IPS-20b (cell line): ENCODE results near the gene PARP12.

Experiments used
- H3K27ac ChIP-seq: one replicate; pipeline ENCODE4 v1.5.1; 2013; ENCODE audit warnings: low read length
- H3K27me3 ChIP-seq: 2 replicates; pipeline ENCODE4 v1.6.1; 2013; ENCODE audit warnings: mild to moderate bottlenecking, low read length, inconsistent platforms; ENCODE audit not compliant: insufficient read depth
- H3K36me3 ChIP-seq: 2 replicates; pipeline ENCODE4 v1.6.1; 2013; ENCODE audit warnings: low read depth, mild to moderate bottlenecking, inconsistent platforms, low read length, moderate library complexity; ENCODE audit not compliant: insufficient read depth
- H3K4me1 ChIP-seq: 2 replicates; pipeline ENCODE4 v1.6.1; 2013; ENCODE audit warnings: mild to moderate bottlenecking, control low read depth, inconsistent platforms, low read length, moderate library complexity; ENCODE audit not compliant: insufficient read depth
- H3K4me3 ChIP-seq: 2 replicates; pipeline ENCODE4 v1.5.1; 2013; ENCODE audit warnings: mild to moderate bottlenecking, low read length, inconsistent platforms
- H3K9ac ChIP-seq: 2 replicates; pipeline ENCODE4 v1.6.1; 2013; ENCODE audit warnings: low read depth, mild to moderate bottlenecking, inconsistent platforms, low read length, moderate library complexity
- H3K9me3 ChIP-seq: 2 replicates; pipeline ENCODE4 v1.6.1; 2013; ENCODE audit warnings: mild to moderate bottlenecking, low read depth, low read length, inconsistent platforms; ENCODE audit not compliant: insufficient read depth

PARP12 gene

DNA sequence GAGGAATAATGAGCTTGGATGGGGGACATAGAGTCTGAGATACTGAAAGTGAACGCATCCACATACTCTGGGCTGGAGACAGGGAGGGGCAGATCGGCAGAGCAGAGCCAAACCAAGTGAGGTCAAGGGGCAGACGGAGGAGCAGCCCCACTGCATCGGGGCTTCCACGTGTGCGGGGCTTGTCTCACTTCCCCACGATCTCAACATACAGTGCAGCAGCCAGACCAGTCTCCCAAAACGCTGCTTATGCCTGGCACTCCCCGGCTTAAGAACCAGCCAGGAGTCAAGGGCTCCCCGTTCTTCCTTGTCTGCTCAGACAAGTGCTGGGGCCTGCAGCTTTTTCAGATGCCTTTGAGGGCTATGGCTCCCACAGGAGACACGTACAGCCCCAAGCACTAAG lies 43.6 kb downstream of the PARP12 start:
- no peaks in the 10 kb centered on the region for H3K9me3 ChIP-seq
- no peaks in the 10 kb centered on the region for H3K36me3 ChIP-seq
- H3K4me1 ChIP-seq = no peaks in the 10 kb centered on the region
- no peak overlapping the region for H3K27ac ChIP-seq
- no peak overlapping the region for H3K4me3 ChIP-seq
- no peaks in the 10 kb centered on the region for H3K27me3 ChIP-seq
- no peak overlapping the region for H3K9ac ChIP-seq

DNA sequence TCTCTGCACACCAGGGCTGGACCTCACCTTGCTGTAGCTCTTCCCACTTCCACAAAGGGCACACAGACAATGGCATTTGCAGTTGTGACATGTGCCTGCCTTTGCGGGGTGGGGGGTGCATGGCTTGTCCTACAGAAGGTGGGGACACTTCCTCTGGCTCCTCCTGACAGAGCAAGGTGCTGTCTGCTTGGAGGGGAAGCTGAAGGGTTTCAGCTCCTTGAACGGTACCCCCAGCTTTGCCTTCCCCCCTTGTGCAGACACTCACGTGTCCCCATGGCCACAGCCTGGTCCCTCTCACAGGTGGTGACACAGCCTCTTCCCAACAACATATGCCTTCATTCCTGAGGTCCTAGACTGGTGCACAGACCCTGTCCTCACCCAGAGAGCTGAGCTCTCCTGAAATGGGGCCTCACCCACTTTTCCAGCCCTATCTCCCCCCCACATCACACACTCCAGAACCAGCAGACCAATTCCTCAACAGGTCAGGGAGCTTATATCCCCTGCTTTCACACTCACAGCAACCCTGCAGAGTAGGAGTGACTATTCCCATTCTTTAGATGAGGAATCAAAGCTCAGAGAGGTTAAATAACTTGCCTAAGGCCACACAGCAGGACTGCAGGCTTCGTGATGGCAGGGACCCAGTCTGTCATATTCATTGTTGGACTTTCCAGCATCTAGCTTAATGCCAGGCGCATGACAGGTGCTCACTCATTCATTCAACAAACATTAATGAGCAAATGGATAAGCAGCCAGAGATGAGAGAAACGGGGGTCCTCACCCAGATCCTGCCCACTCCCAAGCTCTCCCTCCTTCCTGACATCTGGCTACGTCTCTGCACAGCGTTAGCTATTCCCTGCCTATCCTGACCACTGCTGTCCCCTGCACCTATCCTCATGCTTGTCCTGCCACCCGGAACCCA lies 44.4 kb downstream of the PARP12 start:
- H3K9ac ChIP-seq = no peak overlapping the region
- no peaks in the 10 kb centered on the region for H3K36me3 ChIP-seq
- H3K27me3 ChIP-seq = no peaks in the 10 kb centered on the region
- no peak overlapping the region for H3K27ac ChIP-seq
- no peak overlapping the region for H3K4me3 ChIP-seq
- no peaks in the 10 kb centered on the region for H3K4me1 ChIP-seq
- H3K9me3 ChIP-seq = no peaks in the 10 kb centered on the region

DNA sequence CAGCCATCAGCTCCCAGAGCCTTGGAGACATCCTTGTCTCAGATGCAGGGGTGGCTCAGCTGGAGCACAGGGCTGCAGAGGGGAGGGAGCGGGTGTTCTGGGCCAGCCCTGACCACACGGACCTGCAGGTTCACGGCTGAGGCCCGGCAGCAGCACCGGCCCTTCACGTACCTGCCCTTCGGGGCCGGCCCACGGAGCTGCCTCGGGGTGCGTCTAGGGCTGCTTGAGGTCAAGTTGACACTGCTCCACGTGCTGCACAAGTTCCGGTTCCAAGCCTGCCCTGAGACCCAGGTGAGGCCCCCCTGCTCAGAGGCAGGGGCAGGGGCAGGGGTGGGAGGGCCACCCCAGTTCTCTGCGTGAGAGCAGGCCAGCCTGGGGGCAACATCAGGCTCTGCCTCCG lies 45.2 kb downstream of the PARP12 start:
- Histone ChIP-seq H3K9ac (no peak overlapping the region), H3K4me1 (no peaks in the 10 kb centered on the region), H3K27me3 (no peaks in the 10 kb centered on the region), H3K9me3 (no peaks in the 10 kb centered on the region), H3K4me3 (no peak overlapping the region), H3K27ac (no peak overlapping the region), H3K36me3 (no peaks in the 10 kb centered on the region)

DNA sequence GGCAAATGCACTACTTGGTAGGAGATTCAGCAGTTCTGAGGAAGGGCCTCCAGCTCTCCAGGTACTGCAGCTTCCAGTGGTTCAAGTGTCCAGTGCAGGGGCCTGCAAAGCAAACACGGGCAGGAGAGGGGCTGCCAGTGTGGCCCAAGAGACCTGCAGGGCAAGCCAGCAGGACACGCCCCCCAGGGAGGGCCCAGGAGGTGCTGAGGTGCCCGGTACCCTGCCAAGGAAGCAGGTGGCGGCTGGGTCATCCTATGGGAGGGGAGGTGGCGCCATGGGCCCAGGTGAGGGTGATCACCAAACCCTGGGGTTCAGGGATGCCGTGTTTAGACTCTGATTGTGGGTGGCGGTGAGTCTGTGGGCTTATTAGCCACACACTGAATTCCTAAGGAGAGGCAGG lies 45.7 kb downstream of the PARP12 start:
- Histone ChIP-seq H3K27me3 (no peaks in the 10 kb centered on the region), H3K36me3 (no peaks in the 10 kb centered on the region), H3K9me3 (no peaks in the 10 kb centered on the region), H3K9ac (no peak overlapping the region), H3K4me1 (no peaks in the 10 kb centered on the region), H3K27ac (no peak overlapping the region), H3K4me3 (no peak overlapping the region)

DNA sequence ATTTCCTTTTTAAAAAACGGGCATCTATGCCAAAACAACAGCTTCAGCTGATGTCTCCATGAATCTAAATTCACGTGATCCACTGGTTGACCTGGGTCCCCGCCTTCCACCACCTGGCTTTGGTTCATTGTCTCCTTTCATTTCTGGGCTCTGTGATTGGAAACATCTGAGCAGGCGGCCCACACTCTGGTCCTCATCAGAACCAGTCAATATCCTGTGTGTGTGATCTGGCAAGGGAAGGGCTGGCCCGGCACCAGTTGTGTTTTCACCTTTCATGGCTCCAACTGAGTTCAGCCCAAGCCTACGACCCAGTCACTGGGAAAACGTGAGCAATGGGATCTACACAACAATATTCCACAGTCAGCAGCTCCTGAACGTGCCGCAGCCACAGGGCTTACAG lies 46.2 kb downstream of the PARP12 start:
- H3K4me1 ChIP-seq = no peaks in the 10 kb centered on the region
- H3K27ac ChIP-seq = no peak overlapping the region
- H3K4me3 ChIP-seq = no peak overlapping the region
- H3K9ac ChIP-seq = no peak overlapping the region
- no peaks in the 10 kb centered on the region for H3K9me3 ChIP-seq
- no peaks in the 10 kb centered on the region for H3K27me3 ChIP-seq
- no peaks in the 10 kb centered on the region for H3K36me3 ChIP-seq

DNA sequence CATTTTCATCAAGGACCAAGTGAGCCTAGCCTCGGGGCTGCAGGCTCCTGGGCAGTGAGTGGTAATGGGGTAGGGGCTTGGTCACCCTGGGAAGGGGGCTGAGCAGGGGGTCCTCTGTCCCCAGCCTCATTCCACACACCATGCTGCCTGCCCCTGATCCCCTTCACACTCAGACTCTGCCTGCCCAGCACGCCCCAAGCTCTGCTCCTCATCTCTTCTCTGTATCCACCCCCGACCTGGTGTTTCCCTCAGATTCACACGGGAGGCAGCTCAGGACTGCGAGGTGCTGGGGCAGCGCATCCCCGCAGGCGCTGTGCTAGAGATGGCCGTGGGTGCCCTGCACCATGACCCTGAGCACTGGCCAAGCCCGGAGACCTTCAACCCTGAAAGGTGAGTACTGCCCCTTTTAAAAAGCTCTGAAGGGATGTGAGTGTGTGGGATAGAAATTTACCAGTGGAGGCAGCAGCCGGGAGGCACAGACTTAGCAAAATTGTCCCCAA lies 47.2 kb downstream of the PARP12 start:
- Histone ChIP-seq H3K9ac (no peak overlapping the region), H3K4me3 (no peak overlapping the region), H3K4me1 (no peaks in the 10 kb centered on the region; the same call in 1 of the 2 replicates), H3K27me3 (no peaks in the 10 kb centered on the region), H3K9me3 (no peaks in the 10 kb centered on the region), H3K36me3 (no peaks in the 10 kb centered on the region), H3K27ac (no peak overlapping the region)

DNA sequence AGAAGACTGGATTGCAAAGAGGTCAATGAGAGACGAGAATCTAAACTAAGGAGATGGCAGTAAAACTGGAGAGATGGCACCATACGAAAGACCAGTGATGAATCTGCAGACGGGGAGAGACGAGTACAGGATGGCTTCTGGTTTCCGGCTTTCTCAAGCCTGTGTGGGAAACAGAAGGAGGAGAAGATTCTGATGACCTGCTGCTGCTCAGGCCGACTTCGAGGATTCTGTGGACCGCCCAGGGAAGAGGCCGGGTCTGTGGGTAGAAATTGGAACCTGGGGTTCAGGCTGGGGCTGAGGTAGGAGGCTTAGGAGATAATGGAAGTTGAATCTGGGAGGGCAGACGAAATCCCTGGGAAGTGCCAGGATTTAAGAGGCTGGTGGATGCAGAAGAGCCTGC lies 48.6 kb downstream of the PARP12 start:
- no peak overlapping the region for H3K9ac ChIP-seq
- no peaks in the 10 kb centered on the region for H3K9me3 ChIP-seq
- H3K4me3 ChIP-seq = no peak overlapping the region
- H3K27me3 ChIP-seq = no peaks in the 10 kb centered on the region
- peaks cover 2% of the 10 kb centered on the region; the same call in 1 of the 2 replicates for H3K4me1 ChIP-seq
- no peaks in the 10 kb centered on the region for H3K36me3 ChIP-seq
- H3K27ac ChIP-seq = no peak overlapping the region

DNA sequence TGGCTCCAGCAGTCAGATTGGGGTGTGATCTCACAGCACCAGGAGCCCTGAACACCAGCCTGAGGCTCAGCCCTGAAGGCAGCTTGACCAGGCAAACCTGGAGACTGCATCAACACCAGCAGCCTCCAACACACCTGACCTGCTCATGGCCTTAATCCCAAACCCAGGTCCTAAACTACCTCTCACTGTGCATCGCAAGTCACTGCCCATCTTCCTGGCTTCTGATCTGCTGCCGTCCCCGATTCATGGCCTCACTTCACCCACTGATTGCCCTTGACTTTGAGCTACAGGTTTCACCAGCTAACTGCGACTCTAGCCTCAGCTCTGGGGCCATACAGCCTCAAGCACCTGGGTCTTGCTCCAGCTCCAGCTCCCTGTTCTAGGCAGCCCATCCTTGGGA lies 49.1 kb downstream of the PARP12 start:
- no peaks in the 10 kb centered on the region for H3K27me3 ChIP-seq
- no peak overlapping the region for H3K9ac ChIP-seq
- H3K27ac ChIP-seq = no peak overlapping the region
- no peak overlapping the region for H3K4me3 ChIP-seq
- H3K36me3 ChIP-seq = no peaks in the 10 kb centered on the region
- peaks cover 2% of the 10 kb centered on the region; the same call in 1 of the 2 replicates for H3K4me1 ChIP-seq
- H3K9me3 ChIP-seq = no peaks in the 10 kb centered on the region

DNA sequence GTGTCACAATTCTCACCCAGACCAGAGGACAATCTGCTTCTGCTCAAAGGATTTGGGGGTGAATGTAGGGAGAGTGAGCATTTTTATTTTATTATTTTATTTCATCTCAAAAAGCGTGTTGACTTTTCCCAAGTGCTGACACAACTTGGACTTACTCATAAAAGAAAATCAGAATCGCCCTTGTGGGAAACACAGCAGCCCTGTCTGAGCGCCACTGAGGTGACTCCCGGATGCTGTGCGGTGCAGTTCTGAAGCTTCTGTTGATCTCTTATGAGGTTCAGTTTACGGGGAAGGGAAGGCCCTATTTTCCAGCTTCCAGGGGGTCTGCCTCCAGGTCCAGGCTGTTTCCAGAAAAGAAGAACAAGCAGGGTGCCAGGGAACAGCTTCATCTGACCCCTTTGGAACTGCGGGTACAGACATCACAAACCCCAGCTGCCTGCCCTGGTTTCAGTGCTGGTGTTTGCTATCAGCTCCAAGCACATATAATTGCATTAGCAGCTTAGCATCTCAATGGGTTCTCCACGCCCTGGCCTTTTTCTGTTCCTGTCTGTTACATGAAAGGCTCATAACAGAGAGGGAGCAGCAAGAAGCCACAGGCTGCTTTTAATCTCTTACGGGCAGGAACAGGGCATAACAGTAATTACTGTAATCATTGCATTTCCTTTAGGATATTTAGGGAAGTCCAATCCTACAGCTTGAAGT lies 52.4 kb downstream of the PARP12 start:
- H3K9me3 ChIP-seq = no peaks in the 10 kb centered on the region
- H3K36me3 ChIP-seq = no peaks in the 10 kb centered on the region
- H3K27me3 ChIP-seq = no peaks in the 10 kb centered on the region
- H3K4me3 ChIP-seq = no peak overlapping the region
- peaks cover 2% of the 10 kb centered on the region; the same call in 1 of the 2 replicates for H3K4me1 ChIP-seq
- H3K27ac ChIP-seq = no peak overlapping the region
- no peak overlapping the region for H3K9ac ChIP-seq

DNA sequence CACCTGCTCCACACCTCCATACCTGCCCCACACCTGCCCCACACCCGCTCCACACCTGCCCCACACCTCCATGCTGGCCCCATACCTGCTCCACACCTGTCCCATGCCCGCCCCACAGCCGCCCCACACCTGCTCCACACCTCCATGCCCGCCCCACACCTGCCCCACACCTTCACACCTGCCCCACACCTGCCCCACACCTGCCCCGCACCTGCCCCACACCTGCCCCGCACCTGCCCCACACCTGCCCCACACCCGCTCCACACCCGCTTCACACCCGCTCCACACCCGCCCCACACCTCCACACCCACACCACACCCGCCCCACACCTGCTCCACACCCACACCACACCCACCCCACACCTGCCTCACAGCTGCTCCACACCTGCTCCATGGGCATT lies 53.0 kb downstream of the PARP12 start:
- Histone ChIP-seq H3K27me3 (no peaks in the 10 kb centered on the region), H3K9ac (no peak overlapping the region), H3K4me3 (no peak overlapping the region), H3K4me1 (peaks cover 2% of the 10 kb centered on the region; the same call in 1 of the 2 replicates), H3K36me3 (no peaks in the 10 kb centered on the region), H3K9me3 (no peaks in the 10 kb centered on the region), H3K27ac (no peak overlapping the region)

DNA sequence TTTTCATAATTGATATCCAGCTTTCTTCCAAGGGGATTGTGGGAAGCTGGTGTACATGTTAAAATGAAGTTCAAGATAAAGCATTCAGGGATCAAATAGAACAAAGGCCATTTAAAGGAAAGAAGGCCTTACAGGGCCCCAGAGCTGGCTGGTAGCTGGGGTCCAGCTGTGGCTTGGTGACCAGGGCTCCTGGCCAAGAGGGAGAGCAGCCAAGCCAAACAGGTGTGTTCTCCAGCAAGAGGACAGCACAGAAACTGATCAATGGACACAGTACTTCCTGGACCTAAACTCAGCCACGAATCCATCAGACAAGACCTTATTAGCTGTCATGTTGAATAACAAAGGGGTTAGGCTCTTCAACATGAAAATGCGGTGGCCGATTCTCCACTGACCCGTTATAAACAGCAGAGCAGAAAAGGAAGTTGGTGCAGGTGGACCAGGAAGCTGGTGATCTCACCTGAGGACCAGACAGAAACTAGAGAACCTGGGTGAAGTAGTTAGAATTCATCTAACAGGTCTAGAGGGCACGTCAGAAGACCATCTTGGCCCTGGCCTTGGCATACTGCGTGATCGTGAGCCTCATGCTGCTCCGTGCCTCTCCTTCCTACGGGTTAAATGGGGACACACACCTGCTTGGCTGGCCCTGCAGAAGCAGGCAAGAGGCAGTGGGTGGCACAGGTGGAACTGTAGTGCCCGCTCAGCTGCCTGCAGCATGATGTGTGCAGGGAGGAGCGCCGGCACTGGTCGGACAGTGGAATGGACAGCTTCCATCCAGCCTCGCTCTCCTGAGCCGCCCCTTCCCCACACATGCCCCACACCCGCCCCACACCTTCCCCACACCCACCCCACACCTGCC lies 53.8 kb downstream of the PARP12 start:
- Histone ChIP-seq H3K4me1 (peaks cover 2% of the 10 kb centered on the region; the same call in 1 of the 2 replicates), H3K27ac (no peak overlapping the region), H3K27me3 (no peaks in the 10 kb centered on the region), H3K9me3 (no peaks in the 10 kb centered on the region), H3K4me3 (no peak overlapping the region), H3K9ac (no peak overlapping the region), H3K36me3 (no peaks in the 10 kb centered on the region)
